ENCODE data around the gene ST3GAL2.

Gene ST3GAL2

GRCh38 chr16:70380248-70380918, 58.5 kb downstream of the ST3GAL2 start:
- DNase-seq (ENCODE audit: low read depth), result peak; percentile 91
- H3K4me3 ChIP-seq (ENCODE audit: low read depth, low read length), result peak overlapping the region; percentile 93
- TF ChIP-seq POLR2A (IDR thresholded peaks at IDR 0.05; ENCODE audit: extremely low read depth, insufficient read length) (no peak), MAX (IDR thresholded peaks at IDR 0.05; ENCODE audit: low read depth, low read length) (no peak; the same call in 1 of the 2 replicates), MYC (IDR thresholded peaks at IDR 0.05; ENCODE audit: low read depth, low read length) (no peak; the same call in 1 of the 2 replicates), CTCF (IDR thresholded peaks at IDR 0.05; ENCODE audit: low read depth, low read length) (no peak)

GRCh38 chr16:70378869-70379493, 59.9 kb downstream of the ST3GAL2 start:
- DNase-seq (ENCODE audit: low read depth), result no peak
- TF ChIP-seq CTCF (IDR thresholded peaks at IDR 0.05; ENCODE audit: low read depth, low read length) (no peak), MAX (IDR thresholded peaks at IDR 0.05; ENCODE audit: low read depth, low read length) (no peak), POLR2A (IDR thresholded peaks at IDR 0.05; ENCODE audit: extremely low read depth, insufficient read length) (no peak), MYC (IDR thresholded peaks at IDR 0.05; ENCODE audit: low read depth, low read length) (no peak)
- H3K4me3 ChIP-seq (ENCODE audit: low read depth, low read length), result peak overlapping the region; percentile 93

- TF ChIP-seq MYC (IDR thresholded peaks at IDR 0.05; ENCODE audit: low read depth, low read length) (no peak), CTCF (IDR thresholded peaks at IDR 0.05; ENCODE audit: low read depth, low read length) (no peak), POLR2A (IDR thresholded peaks at IDR 0.05; ENCODE audit: extremely low read depth, insufficient read length) (no peak), MAX (IDR thresholded peaks at IDR 0.05; ENCODE audit: low read depth, low read length) (no peak)
- no peak for DNase-seq (ENCODE audit: low read depth)
- H3K4me3 ChIP-seq (ENCODE audit: low read depth, low read length), result no peak overlapping the region
These were observed 61.1 kb downstream of the ST3GAL2 start for GRCh38 chr16:70377782-70378181.

GRCh38 chr16:70375636-70376611, 63.0 kb downstream of the ST3GAL2 start:
- no peak overlapping the region for H3K4me3 ChIP-seq (ENCODE audit: low read depth, low read length)
- TF ChIP-seq MAX (IDR thresholded peaks at IDR 0.05; ENCODE audit: low read depth, low read length) (no peak), MYC (IDR thresholded peaks at IDR 0.05; ENCODE audit: low read depth, low read length) (no peak), CTCF (IDR thresholded peaks at IDR 0.05; ENCODE audit: low read depth, low read length) (no peak), POLR2A (IDR thresholded peaks at IDR 0.05; ENCODE audit: extremely low read depth, insufficient read length) (no peak)
- DNase-seq (ENCODE audit: low read depth), result no peak

- DNase-seq (ENCODE audit: low read depth), result no peak
- H3K4me3 ChIP-seq (ENCODE audit: low read depth, low read length), result no peak overlapping the region
- TF ChIP-seq MAX (IDR thresholded peaks at IDR 0.05; ENCODE audit: low read depth, low read length), result no peak
- TF ChIP-seq POLR2A (IDR thresholded peaks at IDR 0.05; ENCODE audit: extremely low read depth, insufficient read length), result no peak
- TF ChIP-seq MYC (IDR thresholded peaks at IDR 0.05; ENCODE audit: low read depth, low read length), result no peak
- TF ChIP-seq CTCF (IDR thresholded peaks at IDR 0.05; ENCODE audit: low read depth, low read length), result no peak
These were observed 64.7 kb downstream of the ST3GAL2 start for GRCh38 chr16:70374213-70374612.

Measured in NB4 (cell line).